Hepatocyte (in vitro differentiated cells): Measurements from ENCODE around the gene SIL1. TPM values are rescaled to one million over a fixed set of nuclear protein-coding genes. Genes with fewer than 3 reads are reported as not detected.

ENCODE experiments used
- DNase-seq: peaks from one replicate; pipeline ENCODE4 v3.0.0-alpha.2; 2016; ENCODE audit warnings: low spot score
- H2AFZ ChIP-seq: fragments of 200-600 bp; sonication (generic); 2 replicates; pipeline ENCODE4 v1.6.0; 2016; ENCODE audit warnings: antibody characterized with exemption, mild to moderate bottlenecking
- H3K27ac ChIP-seq: fragments of 200-600 bp; sonication (generic); 2 replicates; pipeline ENCODE4 v1.5.1; 2016; ENCODE audit warnings: mild to moderate bottlenecking
- H3K27me3 ChIP-seq: fragments of 200-600 bp; sonication (generic); 2 replicates; pipeline ENCODE4 v1.6.1; 2016
- H3K36me3 ChIP-seq: fragments of 200-600 bp; sonication (generic); replicated peaks from 2 replicates; pipeline ENCODE4 v1.5.1; 2016; ENCODE audit warnings: low read depth; ENCODE audit not compliant: insufficient read depth
- H3K4me1 ChIP-seq: fragments of 200-600 bp; sonication (generic); 2 replicates; pipeline ENCODE4 v1.5.1; 2016; ENCODE audit warnings: mild to moderate bottlenecking, moderate library complexity; ENCODE audit not compliant: insufficient read depth
- H3K4me2 ChIP-seq: fragments of 200-600 bp; sonication (generic); 2 replicates; pipeline ENCODE4 v1.6.0; 2016
- H3K4me3 ChIP-seq: fragments of 200-600 bp; sonication (generic); 2 replicates; pipeline ENCODE4 v1.5.1; 2016; ENCODE audit warnings: mild to moderate bottlenecking
- H3K79me2 ChIP-seq: fragments of 200-600 bp; sonication (generic); 2 replicates; pipeline ENCODE4 v1.6.0; 2017; ENCODE audit warnings: mild to moderate bottlenecking
- H3K9me2 ChIP-seq: fragments of 200-600 bp; sonication (generic); replicated peaks from 2 replicates; pipeline ENCODE4 v1.6.0; 2017; ENCODE audit warnings: mild to moderate bottlenecking; ENCODE audit not compliant: insufficient read depth
- H3K9me3 ChIP-seq: fragments of 200-600 bp; sonication (generic); 2 replicates; pipeline ENCODE4 v1.5.1; 2016; ENCODE audit warnings: low read depth, mild to moderate bottlenecking
- H4K20me1 ChIP-seq: fragments of 200-600 bp; sonication (generic); 2 replicates; pipeline ENCODE4 v1.6.0; 2016; ENCODE audit warnings: mild to moderate bottlenecking; ENCODE audit not compliant: insufficient read depth, poor library complexity, severe bottlenecking
- EZH2 ChIP-seq: fragments of 200-600 bp; sonication (generic); IDR thresholded peaks from 2 replicates; pipeline ENCODE4 v1.6.1; 2016; ENCODE audit warnings: antibody characterized with exemption, mild to moderate bottlenecking, borderline replicate concordance
- EZH2phosphoT487 ChIP-seq: fragments of 200-600 bp; sonication (generic); IDR thresholded peaks from one replicate; pipeline ENCODE4 v1.6.1; 2018; ENCODE audit warnings: antibody characterized with exemption, mild to moderate bottlenecking, low read depth, moderate library complexity; ENCODE audit not compliant: unreplicated experiment, severe bottlenecking
- WGBS: methylation state at CpG from one replicate; pipeline ENCODE4 v1.1.6; 2016; ENCODE audit warnings: low lambda C conversion rate; ENCODE audit errors: missing lambda C conversion rate; 5-methylcytosine and 5-hydroxymethylcytosine counted together
- polyA plus RNA-seq: library from polyadenylated mRNA; unstranded; fragments of >200 nt; fragmentation: Nextera tagmentation; extraction: Ambion mirVana; gene quantifications from 2 replicates; pipeline ENCODE4 v1.2.1, GENCODE V29; 2016
- total RNA-seq: library from RNA; depleted of rRNA; stranded (reverse); fragments of >200 nt; gene quantifications from 2 replicates; pipeline ENCODE4 v1.2.3, GENCODE V29; 2014
- TF ChIP-seq, protein P1 (sequence below): fragments of 200-600 bp; sonication (generic); IDR thresholded peaks from 2 replicates; pipeline ENCODE4 v1.5.1; 2016; ENCODE audit warnings: antibody characterized with exemption, mild to moderate bottlenecking; ENCODE audit not compliant: poor library complexity

The SIL1 gene
- total and polyA plus RNA-seq, 2 experiments from 2014 or later, result 82.0 to 176 TPM

DNA sequence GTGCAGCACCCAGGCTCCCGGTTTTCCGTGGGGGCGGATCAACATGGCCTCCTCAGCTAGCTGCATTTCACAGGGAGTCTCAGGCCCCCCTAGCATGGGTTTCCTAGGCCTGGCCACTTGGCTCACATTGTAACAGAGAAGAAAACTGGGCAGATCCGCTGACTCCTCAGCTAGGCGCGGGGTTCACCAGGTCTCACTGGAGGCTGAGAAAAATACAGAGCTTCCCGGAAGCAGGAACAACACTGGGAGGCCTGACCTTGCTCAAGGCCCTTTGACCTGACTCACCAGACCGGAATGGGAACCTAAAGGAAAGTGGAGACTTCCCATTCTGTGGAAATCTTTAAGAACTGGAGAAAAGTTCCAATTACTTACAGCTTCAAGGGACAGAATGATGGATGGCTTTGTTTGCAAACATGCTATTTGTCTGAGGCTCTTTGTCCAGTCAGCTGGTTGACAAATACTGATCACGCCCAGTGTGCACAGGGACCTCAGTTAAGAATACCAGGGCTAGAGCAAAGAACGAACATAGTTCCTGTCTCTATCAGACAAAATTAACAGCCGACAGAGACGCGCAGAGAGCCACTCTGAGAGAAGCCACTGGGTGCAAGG lies 234.3 kb downstream of the SIL1 start:
- Histone ChIP-seq H3K9me2 (no peaks in the 10 kb centered on the region), H3K4me2 (peak overlapping the region; percentile 20), H3K27ac (peak overlapping the region; percentile 19), H3K4me3 (no peak overlapping the region), H4K20me1 (no peaks in the 10 kb centered on the region), H3K27me3 (no peaks in the 10 kb centered on the region), H2AFZ (no peak overlapping the region), H3K79me2 (no peaks in the 10 kb centered on the region), H3K4me1 (peaks cover 33% of the 10 kb centered on the region), H3K36me3 (no peaks in the 10 kb centered on the region), H3K9me3 (no peaks in the 10 kb centered on the region)
- DNase-seq, result no peak
- TF ChIP-seq EZH2phosphoT487 (no peak), EZH2 (no peak)
- TF ChIP-seq, protein P1, sequence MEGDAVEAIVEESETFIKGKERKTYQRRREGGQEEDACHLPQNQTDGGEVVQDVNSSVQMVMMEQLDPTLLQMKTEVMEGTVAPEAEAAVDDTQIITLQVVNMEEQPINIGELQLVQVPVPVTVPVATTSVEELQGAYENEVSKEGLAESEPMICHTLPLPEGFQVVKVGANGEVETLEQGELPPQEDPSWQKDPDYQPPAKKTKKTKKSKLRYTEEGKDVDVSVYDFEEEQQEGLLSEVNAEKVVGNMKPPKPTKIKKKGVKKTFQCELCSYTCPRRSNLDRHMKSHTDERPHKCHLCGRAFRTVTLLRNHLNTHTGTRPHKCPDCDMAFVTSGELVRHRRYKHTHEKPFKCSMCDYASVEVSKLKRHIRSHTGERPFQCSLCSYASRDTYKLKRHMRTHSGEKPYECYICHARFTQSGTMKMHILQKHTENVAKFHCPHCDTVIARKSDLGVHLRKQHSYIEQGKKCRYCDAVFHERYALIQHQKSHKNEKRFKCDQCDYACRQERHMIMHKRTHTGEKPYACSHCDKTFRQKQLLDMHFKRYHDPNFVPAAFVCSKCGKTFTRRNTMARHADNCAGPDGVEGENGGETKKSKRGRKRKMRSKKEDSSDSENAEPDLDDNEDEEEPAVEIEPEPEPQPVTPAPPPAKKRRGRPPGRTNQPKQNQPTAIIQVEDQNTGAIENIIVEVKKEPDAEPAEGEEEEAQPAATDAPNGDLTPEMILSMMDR, result no peak
- WGBS, result 70% methylated on average over 13 of the region's 13 CpGs

GRCh38 chr5:138962614-138963370 lies 235.4 kb downstream of the SIL1 start:
- Histone ChIP-seq H2AFZ (no peak overlapping the region), H3K27ac (no peak overlapping the region), H3K27me3 (no peaks in the 10 kb centered on the region), H3K4me3 (no peak overlapping the region), H4K20me1 (no peaks in the 10 kb centered on the region), H3K36me3 (no peaks in the 10 kb centered on the region), H3K4me1 (peaks cover 33% of the 10 kb centered on the region), H3K4me2 (no peak overlapping the region), H3K79me2 (no peaks in the 10 kb centered on the region), H3K9me2 (no peaks in the 10 kb centered on the region), H3K9me3 (no peaks in the 10 kb centered on the region)
- DNase-seq, result no peak
- TF ChIP-seq, protein P1, result no peak
- TF ChIP-seq EZH2 (no peak), EZH2phosphoT487 (no peak)
- WGBS, result 79% methylated on average over 4 of the region's 4 CpGs

DNA sequence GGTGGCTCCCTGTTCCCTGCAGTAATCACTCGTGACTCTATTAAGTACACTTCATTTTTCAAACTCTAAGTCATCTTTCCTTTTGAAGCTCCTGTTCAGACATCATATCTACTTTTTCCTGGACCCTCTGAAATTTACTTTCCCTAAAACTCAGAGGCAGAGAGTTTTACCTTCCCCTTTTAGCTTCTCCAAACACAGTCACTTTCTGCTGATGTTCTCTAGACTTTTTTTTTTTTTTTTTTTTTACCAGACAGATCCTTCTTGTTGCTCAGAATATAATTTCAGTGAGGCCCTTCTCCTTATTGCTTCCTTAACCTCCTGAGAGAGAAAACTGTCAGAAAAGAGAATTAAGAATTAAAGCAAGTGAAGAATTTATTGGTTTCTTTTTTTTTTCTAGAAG lies 236.4 kb downstream of the SIL1 start:
- H3K27me3 ChIP-seq, result no peaks in the 10 kb centered on the region
- TF ChIP-seq EZH2phosphoT487 (no peak), EZH2 (no peak)
- TF ChIP-seq, protein P1, result no peak
- H3K4me3 ChIP-seq, result no peak overlapping the region
- no peak overlapping the region for H3K4me2 ChIP-seq
- no peak overlapping the region for H2AFZ ChIP-seq
- no peaks in the 10 kb centered on the region for H4K20me1 ChIP-seq
- no peaks in the 10 kb centered on the region for H3K9me2 ChIP-seq
- no peaks in the 10 kb centered on the region for H3K9me3 ChIP-seq
- H3K36me3 ChIP-seq, result no peaks in the 10 kb centered on the region
- no peaks in the 10 kb centered on the region for H3K79me2 ChIP-seq
- no peak for DNase-seq
- 89% methylated on average over 1 of the region's 1 CpG for WGBS
- H3K4me1 ChIP-seq, result peaks cover 33% of the 10 kb centered on the region
- H3K27ac ChIP-seq, result no peak overlapping the region
